ENCODE results near the gene JMJD6. TPM values are rescaled to one million over a fixed set of nuclear protein-coding genes. Genes with fewer than 3 reads are reported as not detected.

Gene JMJD6
- total RNA-seq, 4 donors from 2014 or later = 13.8 to 22.1 (median 17.7) TPM

DNA sequence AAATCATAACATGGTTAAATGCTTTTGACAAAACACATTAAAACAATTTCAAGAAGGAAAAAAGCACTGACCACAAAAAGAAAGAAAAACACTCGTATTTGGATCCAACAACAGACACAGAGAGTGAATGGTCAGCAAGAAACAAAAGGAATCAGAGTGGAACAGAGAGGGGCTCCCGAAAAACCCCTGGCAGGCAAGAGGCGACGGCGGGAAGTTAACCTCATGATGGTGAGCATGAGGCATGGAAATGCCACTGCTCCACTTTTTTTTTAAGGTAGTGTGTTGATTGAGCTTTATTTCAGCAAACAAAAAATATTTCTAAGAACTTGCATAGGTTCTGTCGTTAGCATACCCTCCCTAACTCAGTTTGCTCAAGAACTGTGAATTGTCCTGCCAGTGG, 50.8 kb downstream of the JMJD6 start:
- DNase-seq (ENCODE audit: low spot score in 2 of 2) = no peak
- 93% methylated on average over 6 of the region's 6 CpGs for WGBS

GRCh38 chr17:76674600-76674999, 51.8 kb downstream of the JMJD6 start:
- Histone ChIP-seq H3K27ac (no peak overlapping the region), H3K36me3 (peaks cover 13% of the 10 kb centered on the region), H3K27me3 (no peaks in the 10 kb centered on the region), H3K4me3 (no peak overlapping the region), H3K9me3 (no peaks in the 10 kb centered on the region), H3K4me1 (peaks cover 22% of the 10 kb centered on the region)
- TF ChIP-seq POLR2AphosphoS5 (IDR thresholded peaks at IDR 0.05) = no peak
- no peak for TF ChIP-seq POLR2A (IDR thresholded peaks at IDR 0.05)
- TF ChIP-seq EP300 (IDR thresholded peaks at IDR 0.05) = no peak
- TF ChIP-seq, protein P1, sequence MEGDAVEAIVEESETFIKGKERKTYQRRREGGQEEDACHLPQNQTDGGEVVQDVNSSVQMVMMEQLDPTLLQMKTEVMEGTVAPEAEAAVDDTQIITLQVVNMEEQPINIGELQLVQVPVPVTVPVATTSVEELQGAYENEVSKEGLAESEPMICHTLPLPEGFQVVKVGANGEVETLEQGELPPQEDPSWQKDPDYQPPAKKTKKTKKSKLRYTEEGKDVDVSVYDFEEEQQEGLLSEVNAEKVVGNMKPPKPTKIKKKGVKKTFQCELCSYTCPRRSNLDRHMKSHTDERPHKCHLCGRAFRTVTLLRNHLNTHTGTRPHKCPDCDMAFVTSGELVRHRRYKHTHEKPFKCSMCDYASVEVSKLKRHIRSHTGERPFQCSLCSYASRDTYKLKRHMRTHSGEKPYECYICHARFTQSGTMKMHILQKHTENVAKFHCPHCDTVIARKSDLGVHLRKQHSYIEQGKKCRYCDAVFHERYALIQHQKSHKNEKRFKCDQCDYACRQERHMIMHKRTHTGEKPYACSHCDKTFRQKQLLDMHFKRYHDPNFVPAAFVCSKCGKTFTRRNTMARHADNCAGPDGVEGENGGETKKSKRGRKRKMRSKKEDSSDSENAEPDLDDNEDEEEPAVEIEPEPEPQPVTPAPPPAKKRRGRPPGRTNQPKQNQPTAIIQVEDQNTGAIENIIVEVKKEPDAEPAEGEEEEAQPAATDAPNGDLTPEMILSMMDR (IDR thresholded peaks at IDR 0.05) = no peak
- DNase-seq (ENCODE audit: low spot score in 2 of 2) = no peak
- WGBS = 98% methylated on average over 5 of the region's 5 CpGs

More for the DNA sequence above, 50.8 kb downstream of the JMJD6 start:
- no peak overlapping the region for H3K4me3 ChIP-seq
- H3K36me3 ChIP-seq = peaks cover 18% of the 10 kb centered on the region
- TF ChIP-seq POLR2A (IDR thresholded peaks at IDR 0.05) = no peak
- TF ChIP-seq POLR2AphosphoS5 (IDR thresholded peaks at IDR 0.05) = no peak
- TF ChIP-seq, protein P1 (IDR thresholded peaks at IDR 0.05) = no peak
- H3K4me1 ChIP-seq = peaks cover 17% of the 10 kb centered on the region
- H3K27me3 ChIP-seq = no peaks in the 10 kb centered on the region
- H3K9me3 ChIP-seq = no peaks in the 10 kb centered on the region
- H3K27ac ChIP-seq = no peak overlapping the region

DNA sequence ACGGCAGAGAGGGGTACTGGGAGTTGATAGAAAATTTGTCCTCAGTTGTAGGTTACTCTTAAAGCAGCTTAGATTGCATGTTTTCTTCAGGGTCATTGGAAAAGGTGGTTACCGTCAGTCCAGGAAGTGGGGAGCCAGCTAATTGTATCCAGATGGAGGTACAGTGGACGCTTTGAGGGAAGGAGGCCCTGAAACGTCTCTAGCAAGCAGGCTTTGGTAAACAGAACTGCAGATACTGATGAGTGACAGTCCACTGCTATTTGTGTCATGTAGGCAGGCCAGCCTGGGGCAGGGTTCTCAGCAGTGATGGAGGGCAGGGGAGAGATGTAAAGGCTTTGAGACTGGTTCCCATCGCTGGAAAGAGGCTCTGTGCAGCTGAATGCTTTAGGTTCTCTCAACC, 52.7 kb downstream of the JMJD6 start:
- Histone ChIP-seq H3K4me1 (peaks cover 22% of the 10 kb centered on the region), H3K4me3 (no peak overlapping the region), H3K36me3 (peaks cover 11% of the 10 kb centered on the region), H3K27ac (no peak overlapping the region), H3K27me3 (no peaks in the 10 kb centered on the region), H3K9me3 (no peaks in the 10 kb centered on the region)
- whole genome bisulfite sequencing = 69% methylated on average over 5 of the region's 5 CpGs
- TF ChIP-seq EP300 (IDR thresholded peaks at IDR 0.05) (no peak), POLR2AphosphoS5 (IDR thresholded peaks at IDR 0.05) (no peak)
- TF ChIP-seq, protein P1 (IDR thresholded peaks at IDR 0.05) = no peak
- DNase-seq (ENCODE audit: low spot score in 2 of 2) = no peak

GRCh38 chr17:76672892-76673291, 53.5 kb downstream of the JMJD6 start:
- Histone ChIP-seq H3K4me3 (no peak overlapping the region), H3K36me3 (peaks cover 3% of the 10 kb centered on the region), H3K9me3 (no peaks in the 10 kb centered on the region), H3K4me1 (peaks cover 26% of the 10 kb centered on the region), H3K27me3 (no peaks in the 10 kb centered on the region), H3K27ac (no peak overlapping the region)
- 97% methylated on average over 3 of the region's 3 CpGs for WGBS
- no peak for DNase-seq (ENCODE audit: low spot score in 2 of 2)
- TF ChIP-seq POLR2A (IDR thresholded peaks at IDR 0.05) = no peak
- TF ChIP-seq POLR2AphosphoS5 (IDR thresholded peaks at IDR 0.05) = no peak
- TF ChIP-seq, protein P1 (IDR thresholded peaks at IDR 0.05) = no peak
- TF ChIP-seq EP300 (IDR thresholded peaks at IDR 0.05) = no peak

DNA sequence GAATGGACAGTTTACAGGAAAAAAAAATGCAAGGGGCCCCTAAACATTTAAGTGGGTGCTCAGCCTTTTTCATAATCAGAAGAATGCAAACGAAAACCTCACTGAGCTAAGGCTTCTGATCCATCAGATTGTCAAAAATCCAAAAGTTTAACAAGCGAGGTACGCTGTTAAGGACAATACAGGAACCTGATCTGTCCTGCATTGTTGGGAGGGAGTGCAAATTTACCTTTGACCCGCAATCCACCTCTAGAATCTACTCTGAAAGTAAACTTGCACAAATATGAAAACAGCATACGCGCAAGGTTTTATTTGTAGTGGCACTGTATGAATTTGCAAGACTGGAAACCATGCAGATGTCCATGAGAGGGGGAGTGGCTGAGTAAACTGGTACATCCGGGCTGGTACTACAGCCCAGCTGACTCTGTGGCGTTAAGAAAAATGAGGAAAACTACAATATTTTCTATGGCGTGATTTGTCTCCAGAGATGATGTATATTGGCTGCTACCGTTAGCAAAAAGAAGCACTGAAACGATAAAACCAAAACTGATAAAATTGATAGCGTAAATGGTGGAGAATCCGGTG, 54.0 kb downstream of the JMJD6 start:
- Histone ChIP-seq H3K27ac (peak overlapping the region; percentile 90), H3K9me3 (no peaks in the 10 kb centered on the region), H3K4me1 (peaks cover 26% of the 10 kb centered on the region), H3K36me3 (peaks cover under 1% of the 10 kb centered on the region), H3K4me3 (peak overlapping the region; percentile 62), H3K27me3 (no peaks in the 10 kb centered on the region)
- DNase-seq (ENCODE audit: low spot score in 2 of 2) = no peak
- 52% methylated on average over 13 of the region's 13 CpGs for WGBS
- TF ChIP-seq POLR2AphosphoS5 (IDR thresholded peaks at IDR 0.05) (no peak), POLR2A (IDR thresholded peaks at IDR 0.05) (no peak), EP300 (IDR thresholded peaks at IDR 0.05) (no peak)
- TF ChIP-seq, protein P1 (IDR thresholded peaks at IDR 0.05) = no peak
